Measurements from ENCODE around the gene ZC3HAV1. TPM values are rescaled to one million over a fixed set of nuclear protein-coding genes. Genes with fewer than 3 reads are reported as not detected.

Gene ZC3HAV1
- total RNA-seq, 1 donor from 2014 or later = 20.7 TPM

- Mint-ChIP-seq H3K27me3 (no peaks in the 10 kb centered on the region), H3K4me1 (ENCODE audit: unreplicated experiment) (no peaks in the 10 kb centered on the region), H3K4me3 (no peak overlapping the region), H3K36me3 (peaks cover 11% of the 10 kb centered on the region), H3K27ac (no peak overlapping the region), H3K9me3 (no peaks in the 10 kb centered on the region)
- DNase-seq (ENCODE audit: extremely low spot score, unreplicated experiment) = no peak
- no peak for TF ChIP-seq CTCF (conservative IDR thresholded peaks at IDR 0.05)
Observed at GRCh38 chr7:139044813-139045794, 64.4 kb downstream of the ZC3HAV1 start.

- TF ChIP-seq CTCF (conservative IDR thresholded peaks at IDR 0.05) = no peak
- H3K9me3 Mint-ChIP-seq = no peaks in the 10 kb centered on the region
- no peaks in the 10 kb centered on the region for H3K4me1 Mint-ChIP-seq (ENCODE audit: unreplicated experiment)
- H3K36me3 Mint-ChIP-seq = peaks cover 11% of the 10 kb centered on the region
- H3K27ac Mint-ChIP-seq = no peak overlapping the region
- no peaks in the 10 kb centered on the region for H3K27me3 Mint-ChIP-seq
- H3K4me3 Mint-ChIP-seq = no peak overlapping the region
- no peak for DNase-seq (ENCODE audit: extremely low spot score, unreplicated experiment)
Observed at GRCh38 chr7:139043823-139044812, 65.4 kb downstream of the ZC3HAV1 start.

GRCh38 chr7:139041378-139042085 lies 68.0 kb downstream of the ZC3HAV1 start:
- no peaks in the 10 kb centered on the region for H3K9me3 Mint-ChIP-seq
- peaks cover 8% of the 10 kb centered on the region for H3K27me3 Mint-ChIP-seq
- H3K4me3 Mint-ChIP-seq = no peak overlapping the region
- TF ChIP-seq CTCF (conservative IDR thresholded peaks at IDR 0.05) = no peak
- H3K4me1 Mint-ChIP-seq (ENCODE audit: unreplicated experiment) = no peaks in the 10 kb centered on the region
- no peak for DNase-seq (ENCODE audit: extremely low spot score, unreplicated experiment)
- H3K27ac Mint-ChIP-seq = no peak overlapping the region
- H3K36me3 Mint-ChIP-seq = peaks cover 4% of the 10 kb centered on the region

GRCh38 chr7:139038691-139039090 lies 70.8 kb downstream of the ZC3HAV1 start:
- Mint-ChIP-seq H3K9me3 (no peaks in the 10 kb centered on the region), H3K27me3 (peaks cover 8% of the 10 kb centered on the region), H3K4me3 (no peak overlapping the region), H3K27ac (no peak overlapping the region), H3K36me3 (no peaks in the 10 kb centered on the region), H3K4me1 (ENCODE audit: unreplicated experiment) (no peaks in the 10 kb centered on the region)
- no peak for TF ChIP-seq CTCF (conservative IDR thresholded peaks at IDR 0.05)
- DNase-seq (ENCODE audit: extremely low spot score, unreplicated experiment) = no peak

GRCh38 chr7:139036901-139037300 lies 72.6 kb downstream of the ZC3HAV1 start:
- Mint-ChIP-seq H3K36me3 (peaks cover 3% of the 10 kb centered on the region), H3K4me1 (ENCODE audit: unreplicated experiment) (no peaks in the 10 kb centered on the region), H3K4me3 (peak overlapping the region; percentile 67), H3K27me3 (peaks cover 8% of the 10 kb centered on the region), H3K9me3 (no peaks in the 10 kb centered on the region), H3K27ac (no peak overlapping the region)
- DNase-seq (ENCODE audit: extremely low spot score, unreplicated experiment) = no peak
- no peak for TF ChIP-seq CTCF (conservative IDR thresholded peaks at IDR 0.05)
